Thymus (tissue), 11 donors: ENCODE measurements around the gene DAGLA. TPM values are rescaled to one million over a fixed set of nuclear protein-coding genes. Genes with fewer than 3 reads are reported as not detected.

Experiments
- DNase-seq, 9 donors: peaks; one replicate each; pipeline ENCODE4 v3.0.0-alpha.2; 2013; ENCODE audit warnings: low spot score in 9 of 9, low read depth in 6 of 9, missing footprints in 1 of 9
- H3K27ac ChIP-seq, 2 donors: one replicate each; pipeline ENCODE4 v1.5.1; 2013; ENCODE audit warnings: control low read depth in 1 of 2, low read depth in 1 of 2, low read length in 1 of 2, mild to moderate bottlenecking in 1 of 2, moderate library complexity in 1 of 2
- H3K27me3 ChIP-seq, 2 donors: one replicate each; pipeline ENCODE4 v1.5.1; 2013; ENCODE audit warnings: low read length in 1 of 2; ENCODE audit not compliant: control insufficient read depth in 2 of 2, insufficient read depth in 1 of 2
- H3K36me3 ChIP-seq, 2 donors: one replicate each; pipeline ENCODE4 v1.5.1; 2013; ENCODE audit warnings: low read length in 1 of 2, mild to moderate bottlenecking in 1 of 2, moderate library complexity in 1 of 2; ENCODE audit not compliant: control insufficient read depth in 2 of 2, insufficient read depth in 2 of 2
- H3K4me1 ChIP-seq, 2 donors: one replicate each; pipeline ENCODE4 v1.5.1; 2013; ENCODE audit warnings: low read length in 2 of 2; ENCODE audit not compliant: control insufficient read depth in 2 of 2, insufficient read depth in 2 of 2
- H3K4me3 ChIP-seq, 2 donors: one replicate each; pipeline ENCODE4 v1.5.1; 2013; ENCODE audit warnings: low read length in 2 of 2, control low read depth in 1 of 2, mild to moderate bottlenecking in 1 of 2
- H3K9me3 ChIP-seq, 2 donors: one replicate each; pipeline ENCODE4 v1.5.1; 2013; ENCODE audit warnings: low read length in 1 of 2, mild to moderate bottlenecking in 1 of 2; ENCODE audit not compliant: control insufficient read depth in 2 of 2, insufficient read depth in 1 of 2
- WGBS: extraction: QIAGEN DNeasy Blood & Tissue Kit; methylation state at CpG from one replicate; pipeline ENCODE4 v1.1.7; 2013; 5-methylcytosine and 5-hydroxymethylcytosine counted together
- polyA plus RNA-seq: library from polyadenylated mRNA; stranded (reverse); fragments of 200-250 nt; gene quantifications from one replicate; pipeline ENCODE4 v1.2.3, GENCODE V29; 2013
- total RNA-seq: library from RNA; stranded (reverse); fragments of 120-200 nt; gene quantifications from one replicate; pipeline ENCODE4 v1.2.4, GENCODE V29; 2013
- donor health status: healthy.

Gene DAGLA
- total and polyA plus RNA-seq, 2 donors, result 0.14 to 0.43 TPM

- Histone ChIP-seq H3K36me3 (no peaks in the 10 kb centered on the region), H3K27ac (no peak overlapping the region), H3K4me1 (peaks cover 0 to 4% of the 10 kb centered on the region in 2 donors), H3K9me3 (no peaks in the 10 kb centered on the region), H3K4me3 (no peak overlapping the region), H3K27me3 (no peaks in the 10 kb centered on the region)
- WGBS, result 82% methylated on average over 11 of the region's 11 CpGs
- no peak for DNase-seq
Measured at GRCh38 chr11:61768376-61769076, 88.3 kb downstream of the DAGLA start.

GRCh38 chr11:61769169-61769920 is 89.2 kb downstream of the DAGLA start:
- no peaks in the 10 kb centered on the region for H3K9me3 ChIP-seq
- peaks cover 0 to 4% of the 10 kb centered on the region in 2 donors for H3K4me1 ChIP-seq
- no peaks in the 10 kb centered on the region for H3K36me3 ChIP-seq
- WGBS, result 97% methylated on average over 33 of the region's 33 CpGs
- H3K27me3 ChIP-seq, result no peaks in the 10 kb centered on the region
- H3K4me3 ChIP-seq, result no peak overlapping the region
- H3K27ac ChIP-seq, result no peak overlapping the region
- no peak for DNase-seq

- no peak overlapping the region for H3K27ac ChIP-seq
- no peak for DNase-seq
- WGBS, result 96% methylated on average over 20 of the region's 20 CpGs
- H3K27me3 ChIP-seq, result no peaks in the 10 kb centered on the region
- no peaks in the 10 kb centered on the region for H3K9me3 ChIP-seq
- peaks cover 0 to 4% of the 10 kb centered on the region in 2 donors for H3K4me1 ChIP-seq
- H3K4me3 ChIP-seq, result no peak overlapping the region
- H3K36me3 ChIP-seq, result no peaks in the 10 kb centered on the region
Measured at GRCh38 chr11:61769946-61770683, 89.9 kb downstream of the DAGLA start.

- Histone ChIP-seq H3K4me1 (peaks cover 0 to 4% of the 10 kb centered on the region in 2 donors), H3K9me3 (no peaks in the 10 kb centered on the region), H3K4me3 (no peak overlapping the region), H3K27me3 (no peaks in the 10 kb centered on the region), H3K36me3 (no peaks in the 10 kb centered on the region), H3K27ac (no peak overlapping the region)
- 89% methylated on average over 15 of the region's 15 CpGs for WGBS
- DNase-seq, result no peak
Measured at GRCh38 chr11:61771195-61771894, 91.2 kb downstream of the DAGLA start.

- DNase-seq, result no peak
- H3K27ac ChIP-seq, result no peak overlapping the region
- 91% methylated on average over 7 of the region's 7 CpGs for WGBS
- H3K36me3 ChIP-seq, result no peaks in the 10 kb centered on the region
- peaks cover under 1 to 4% of the 10 kb centered on the region in 2 donors for H3K27me3 ChIP-seq
- peaks cover 3 to 4% of the 10 kb centered on the region in 2 donors for H3K4me1 ChIP-seq
- no peaks in the 10 kb centered on the region for H3K9me3 ChIP-seq
- no peak overlapping the region for H3K4me3 ChIP-seq
Measured at GRCh38 chr11:61771985-61772455, 91.8 kb downstream of the DAGLA start.

GRCh38 chr11:61773356-61773755 is 93.2 kb downstream of the DAGLA start:
- peaks cover 4 to 9% of the 10 kb centered on the region in 2 donors for H3K4me1 ChIP-seq

GRCh38 chr11:61773809-61774208 is 93.6 kb downstream of the DAGLA start:
- H3K9me3 ChIP-seq, result no peaks in the 10 kb centered on the region
- 97% methylated on average over 18 of the region's 18 CpGs for WGBS
- no peak for DNase-seq
- no peak overlapping the region for H3K4me3 ChIP-seq
- peaks cover 2 to 22% of the 10 kb centered on the region in 2 donors for H3K27me3 ChIP-seq
- peaks cover 4 to 9% of the 10 kb centered on the region in 2 donors for H3K4me1 ChIP-seq
- no peak overlapping the region for H3K27ac ChIP-seq
- no peaks in the 10 kb centered on the region for H3K36me3 ChIP-seq

More at GRCh38 chr11:61773356-61773755, 93.2 kb downstream of the DAGLA start:
- H3K4me3 ChIP-seq, result no peak overlapping the region
- WGBS, result 92% methylated on average over 10 of the region's 10 CpGs
- no peak for DNase-seq
- H3K27ac ChIP-seq, result no peak overlapping the region
- peaks cover 2 to 17% of the 10 kb centered on the region in 2 donors for H3K27me3 ChIP-seq
- H3K9me3 ChIP-seq, result no peaks in the 10 kb centered on the region
- no peaks in the 10 kb centered on the region for H3K36me3 ChIP-seq

- no peaks in the 10 kb centered on the region for H3K9me3 ChIP-seq
- H3K4me1 ChIP-seq, result peaks cover 4 to 9% of the 10 kb centered on the region in 2 donors
- peaks cover 2 to 24% of the 10 kb centered on the region in 2 donors for H3K27me3 ChIP-seq
- DNase-seq, result no peak
- H3K4me3 ChIP-seq, result no peak overlapping the region
- no peaks in the 10 kb centered on the region for H3K36me3 ChIP-seq
- H3K27ac ChIP-seq, result no peak overlapping the region
- 92% methylated on average over 12 of the region's 12 CpGs for WGBS
Measured at GRCh38 chr11:61774411-61774810, 94.2 kb downstream of the DAGLA start.
